AG20443 (cell line): Measurements from ENCODE around the gene PRSS22.
"Not testable (repeated sequence)": the region's sequence is repeated elsewhere in the genome, so short reads cannot be mapped to it uniquely, and the experiment has no call there.

Experiments used
- DNase-seq: peaks from one replicate; pipeline ENCODE4 v3.0.0; 2012; ENCODE audit warnings: low spot score, mixed read lengths

The PRSS22 gene

GRCh38 chr16:2857451-2858244 is at the start of gene PRSS22:
TSS of gene PRSS22 (minus strand) at chr16:2858170. CDS start at chr16:2858104, 66 bp downstream.
- peak; percentile 32 for DNase-seq

- DNase-seq, result not testable (repeated sequence)
Measured at GRCh38 chr16:2907084-2907753, 49.2 kb upstream of the PRSS22 start.

- DNase-seq, result no peak
Measured at GRCh38 chr16:2905988-2906387, 48.0 kb upstream of the PRSS22 start.

GRCh38 chr16:2905241-2905987 is 47.4 kb upstream of the PRSS22 start:
- peak; percentile 98 for DNase-seq

GRCh38 chr16:2904922-2905240 is 46.9 kb upstream of the PRSS22 start:
- DNase-seq, result no peak

GRCh38 chr16:2904100-2904921 is 46.3 kb upstream of the PRSS22 start:
- DNase-seq, result peak; percentile 90

GRCh38 chr16:2902337-2903130 is 44.6 kb upstream of the PRSS22 start:
- no peak for DNase-seq

GRCh38 chr16:2900526-2901075 is 42.6 kb upstream of the PRSS22 start:
- no peak for DNase-seq

- DNase-seq, result no peak
Measured at GRCh38 chr16:2899564-2900072, 41.6 kb upstream of the PRSS22 start.

GRCh38 chr16:2898831-2899563 is 41.0 kb upstream of the PRSS22 start:
- DNase-seq, result no peak

- DNase-seq, result no peak
Measured at GRCh38 chr16:2897110-2897509, 39.1 kb upstream of the PRSS22 start.

GRCh38 chr16:2896480-2897010 is 38.6 kb upstream of the PRSS22 start:
- DNase-seq, result no peak

GRCh38 chr16:2895813-2896212 is 37.8 kb upstream of the PRSS22 start:
- DNase-seq, result no peak

- no peak for DNase-seq
Measured at GRCh38 chr16:2894231-2894630, 36.3 kb upstream of the PRSS22 start.

- no peak for DNase-seq
Measured at GRCh38 chr16:2884041-2884451, 26.1 kb upstream of the PRSS22 start.

- DNase-seq, result peak; percentile 44
Measured at GRCh38 chr16:2883458-2883908, 25.5 kb upstream of the PRSS22 start.

GRCh38 chr16:2882650-2883457 is 24.9 kb upstream of the PRSS22 start, which contains the start of gene FLYWCH2:
TSS of gene FLYWCH2 (plus strand) at chr16:2883215. CDS start at chr16:2896450, 13,235 bp downstream.
- DNase-seq, result peak; percentile 97
